Spleen (tissue), 7 donors: ENCODE measurements around the gene KCP.

Experiments used
- CTCF ChIP-seq, 11 experiments: fragments of 200-600 bp in 7 of 11; fragments of 450-650 bp in 4 of 11; sonication (generic) in 4 of 11; IDR thresholded peaks in 8 of 11; conservative IDR thresholded peaks in 3 of 11; 1 replicate in 7 of 11; 2 replicates in 4 of 11; pipeline versions ENCODE4 v1.4.0 to v1.8.0; 2016 to 2021; ENCODE audit warnings: antibody characterized with exemption in 11 of 11, inconsistent platforms in 4 of 11, mild to moderate bottlenecking in 1 of 11
- POLR2AphosphoS5 ChIP-seq, 3 donors: sonication (generic); formaldehyde crosslinking; IDR thresholded peaks; one replicate each; pipeline ENCODE4 v1.5.1; 2017; ENCODE audit warnings: antibody characterized with exemption in 3 of 3
- donor health status: DM: no; HTN: no; CAD: no; lungs with moderate emphysema.
- donor health status: DM: no; HTN: no; CAD: no.
- donor health status: DM: no; HTN: no; CAD: no.

GRCh38 chr7:128906001-128906765, 4.3 kb downstream of the KCP start:
- no peak for TF ChIP-seq CTCF (IDR thresholded peaks at IDR 0.05 in 8 of 11, conservative IDR thresholded peaks at IDR 0.05 in 3 of 11)
- no peak for TF ChIP-seq POLR2AphosphoS5 (IDR thresholded peaks at IDR 0.05)
